Islet precursor cell (in vitro differentiated cells): Measurements from ENCODE around the gene NDUFV1.

Experiments used
- DNase-seq: peaks from one replicate; pipeline ENCODE4 v3.0.0-alpha.2; 2018

The NDUFV1 gene

DNA sequence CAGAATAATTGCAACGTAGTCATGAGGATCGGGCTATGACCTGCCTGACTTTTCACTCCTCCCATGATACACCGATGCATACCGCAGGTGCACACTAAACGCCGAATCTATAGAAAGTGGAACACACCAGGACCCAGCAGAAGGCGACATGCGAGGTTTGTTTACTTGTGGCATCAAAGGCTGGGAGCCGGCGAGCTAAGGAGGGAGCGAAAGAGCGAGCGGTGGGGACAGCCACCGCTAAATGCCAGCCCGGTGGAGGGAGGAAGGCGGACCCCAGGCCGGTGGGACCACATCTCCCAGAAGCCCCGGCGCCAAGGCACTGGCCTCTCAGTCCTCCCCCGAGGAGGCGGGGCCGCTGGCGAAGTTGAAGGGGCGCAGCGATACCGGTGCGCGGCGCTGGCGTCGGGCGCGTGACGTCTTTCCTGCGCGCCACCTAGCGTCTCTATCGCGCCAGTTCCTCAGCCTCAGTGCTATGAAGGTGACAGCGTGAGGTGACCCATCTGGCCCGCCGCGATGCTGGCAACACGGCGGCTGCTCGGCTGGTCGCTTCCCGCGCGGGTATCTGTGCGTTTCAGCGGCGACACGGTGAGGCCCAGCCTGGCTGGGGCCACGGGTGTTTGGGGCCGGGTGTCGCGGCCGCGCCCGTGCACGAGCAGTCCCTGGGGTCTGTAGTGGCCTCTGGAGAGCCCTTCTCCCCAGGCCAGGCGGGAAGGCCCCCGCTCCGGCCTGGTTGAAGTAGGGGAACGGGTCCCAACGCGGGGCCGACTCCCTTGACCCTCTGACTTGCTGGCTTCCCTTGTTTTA is at the start of gene NDUFV1:
NDUFV1 (plus strand) TSS at position 445 of the 804 bp plus-strand sequence; CDS start at position 514, 69 bp downstream.
- peak; percentile 98 for DNase-seq

- DNase-seq = no peak
Observed at GRCh38 chr11:67558084-67558772, 48.5 kb upstream of the NDUFV1 start.

- no peak for DNase-seq
Observed at GRCh38 chr11:67561971-67562619, 44.6 kb upstream of the NDUFV1 start.

GRCh38 chr11:67562963-67563704 is 43.6 kb upstream of the NDUFV1 start:
- DNase-seq = no peak

DNA sequence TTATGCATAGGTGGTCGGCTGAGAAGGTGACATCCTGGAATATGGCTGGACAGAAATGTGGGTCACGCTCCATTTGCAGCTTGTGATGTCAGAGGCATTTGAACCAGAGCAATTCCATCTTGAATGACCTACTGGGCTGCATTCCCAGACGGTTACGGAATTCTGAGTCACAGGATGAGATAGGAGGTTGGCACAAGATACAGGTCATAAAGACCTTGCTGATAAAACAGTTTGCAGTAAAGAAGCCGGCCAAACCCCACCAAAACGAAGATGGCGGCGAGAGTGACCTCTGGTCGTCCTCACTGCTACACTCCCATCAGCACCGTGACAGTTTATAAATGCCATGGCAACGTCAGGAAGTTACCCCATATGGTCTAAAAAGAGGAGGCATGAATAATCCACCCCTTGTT is 43.0 kb upstream of the NDUFV1 start:
- peak; percentile 91 for DNase-seq

- no peak for DNase-seq
Observed at GRCh38 chr11:67564230-67564629, 42.5 kb upstream of the NDUFV1 start.

DNA sequence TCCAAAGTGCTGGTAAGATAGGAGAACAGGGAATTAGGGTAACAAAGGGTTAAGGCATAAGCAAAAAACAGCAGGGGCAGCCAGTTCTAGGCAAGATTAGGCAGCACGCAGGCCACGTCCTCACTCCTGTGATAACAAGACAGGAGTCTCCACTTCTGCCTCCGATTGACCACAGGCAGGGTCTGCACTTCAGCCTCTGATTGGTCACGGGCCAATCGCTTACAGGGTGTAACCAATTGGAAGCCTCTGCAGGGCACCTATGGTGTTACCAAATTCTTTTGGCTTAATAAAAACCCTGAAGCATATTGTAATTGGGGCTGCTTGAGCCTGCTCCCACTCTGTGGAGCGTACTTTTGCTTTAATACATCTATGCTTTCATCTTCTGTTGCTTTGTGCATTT is 35.3 kb upstream of the NDUFV1 start:
- DNase-seq = no peak

- DNase-seq = no peak
Observed at GRCh38 chr11:67572305-67572704, 34.4 kb upstream of the NDUFV1 start.

DNA sequence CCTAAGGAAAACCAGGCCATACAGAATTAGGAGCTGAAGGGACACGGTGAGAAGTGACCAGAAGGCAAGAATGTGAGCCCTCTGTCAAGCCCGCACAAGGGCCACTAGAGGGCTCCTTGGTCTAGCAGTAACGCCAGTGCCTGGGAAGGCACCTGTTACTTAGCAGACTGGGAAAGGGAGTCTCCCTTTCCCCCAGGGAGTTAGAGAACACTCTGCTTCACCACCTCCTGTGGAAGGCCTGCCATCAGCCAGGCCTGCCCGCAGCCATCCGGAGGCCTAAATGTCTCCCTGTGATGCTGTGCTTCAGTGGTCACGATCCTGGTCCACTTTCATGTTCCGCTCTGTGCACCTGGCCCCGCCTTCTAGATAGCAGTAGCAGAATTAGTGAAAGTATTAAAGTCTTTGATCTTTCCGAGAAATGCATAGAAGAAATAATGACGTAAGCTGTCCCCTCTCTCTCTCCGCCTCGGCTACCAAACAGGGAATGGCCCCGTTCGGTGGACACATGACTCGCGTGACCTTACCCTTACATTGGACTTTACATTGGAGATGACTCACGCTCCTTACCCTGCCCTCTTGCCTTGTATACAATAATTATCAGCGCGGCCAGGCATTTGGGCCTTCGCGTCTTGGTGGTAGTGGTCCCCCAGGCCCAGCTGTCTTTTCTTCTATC is 33.9 kb upstream of the NDUFV1 start:
- peak; percentile 79 for DNase-seq

- no peak for DNase-seq
Observed at GRCh38 chr11:67574938-67575337, 31.8 kb upstream of the NDUFV1 start.

DNA sequence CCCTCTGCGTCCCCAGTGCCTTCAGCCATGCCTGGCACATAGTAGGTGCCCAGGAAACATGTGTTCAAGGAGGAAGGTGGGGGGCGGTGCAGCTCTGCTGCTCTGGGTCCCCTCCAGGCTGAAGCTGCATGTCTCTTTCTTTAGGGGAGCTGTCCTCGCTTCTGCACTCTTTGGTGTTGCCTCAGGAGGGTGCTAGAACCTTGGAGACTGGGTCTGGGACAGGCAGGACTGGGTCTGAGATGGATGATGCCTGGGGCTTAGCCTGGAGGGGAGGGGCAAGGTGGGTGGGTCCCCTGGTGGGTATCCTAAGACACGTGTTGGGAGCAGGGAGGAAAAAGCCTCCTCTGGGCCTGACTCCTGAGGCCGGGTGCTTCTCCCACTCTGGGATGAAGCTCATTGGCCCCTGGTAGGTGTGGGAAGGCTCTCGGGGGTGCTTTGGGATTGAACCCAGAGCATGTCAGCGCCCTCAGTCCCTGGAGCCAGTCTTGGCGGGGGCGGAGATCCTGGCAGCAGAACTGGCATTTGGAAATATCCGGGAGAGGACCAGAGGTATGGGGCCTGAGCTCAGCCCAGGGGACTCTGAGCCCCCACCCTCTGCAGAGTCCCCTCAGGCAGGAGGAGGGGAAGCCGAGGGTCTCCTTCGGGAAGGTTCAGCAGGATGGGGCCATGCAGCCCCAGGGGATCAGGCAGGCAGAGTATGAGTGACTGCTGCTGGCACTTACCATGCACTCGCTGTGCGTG is 29.8 kb upstream of the NDUFV1 start:
- DNase-seq = no peak

DNA sequence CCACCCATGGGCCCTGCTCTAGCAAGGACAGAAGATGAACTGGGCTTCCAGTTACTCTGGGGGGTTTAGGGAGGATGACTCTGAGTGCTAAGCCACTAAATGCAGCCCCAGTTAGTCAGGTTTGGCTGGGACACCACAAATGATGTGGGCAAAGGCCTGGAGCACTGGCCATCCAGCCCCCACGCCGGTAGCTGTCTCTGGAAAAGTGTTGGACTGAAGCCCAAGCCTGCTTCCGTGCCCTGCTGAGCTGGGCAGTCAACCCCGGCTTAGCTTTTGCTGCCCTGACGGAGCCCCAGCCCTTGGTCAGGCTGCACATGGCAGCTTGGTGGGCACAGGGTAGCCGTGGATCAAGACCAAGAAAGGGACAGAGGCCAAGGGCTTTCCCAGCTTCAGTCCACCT is 28.8 kb upstream of the NDUFV1 start:
- no peak for DNase-seq

- DNase-seq = no peak
Observed at GRCh38 chr11:67581469-67581868, 25.3 kb upstream of the NDUFV1 start.

DNA sequence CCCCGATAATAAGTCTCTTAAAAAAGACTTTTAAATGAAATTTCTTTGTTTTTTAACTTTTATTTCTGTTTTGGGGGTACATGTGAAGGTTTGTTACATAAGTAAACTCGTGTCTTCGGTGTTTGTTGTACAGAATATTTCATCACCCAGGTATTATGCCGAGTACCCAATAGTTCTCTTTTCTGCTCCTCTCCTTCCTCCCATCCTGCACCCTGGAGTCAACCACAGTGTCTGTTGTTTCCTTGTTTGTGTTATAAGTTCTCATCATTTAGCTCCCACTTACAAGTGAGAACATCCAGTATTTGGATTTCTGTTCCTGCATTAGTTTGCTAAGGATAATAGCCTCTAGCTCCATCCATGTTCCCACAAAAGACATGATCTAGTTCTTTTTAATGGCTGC is 24.7 kb upstream of the NDUFV1 start:
- no peak for DNase-seq

- DNase-seq = peak; percentile 96
Observed at GRCh38 chr11:67583247-67584204, 23.2 kb upstream of the NDUFV1 start, which contains the start of gene GSTP1. Gene GSTP1 (plus strand): TSS chr11:67583812. CDS start chr11:67583844, 32 bp downstream.

DNA sequence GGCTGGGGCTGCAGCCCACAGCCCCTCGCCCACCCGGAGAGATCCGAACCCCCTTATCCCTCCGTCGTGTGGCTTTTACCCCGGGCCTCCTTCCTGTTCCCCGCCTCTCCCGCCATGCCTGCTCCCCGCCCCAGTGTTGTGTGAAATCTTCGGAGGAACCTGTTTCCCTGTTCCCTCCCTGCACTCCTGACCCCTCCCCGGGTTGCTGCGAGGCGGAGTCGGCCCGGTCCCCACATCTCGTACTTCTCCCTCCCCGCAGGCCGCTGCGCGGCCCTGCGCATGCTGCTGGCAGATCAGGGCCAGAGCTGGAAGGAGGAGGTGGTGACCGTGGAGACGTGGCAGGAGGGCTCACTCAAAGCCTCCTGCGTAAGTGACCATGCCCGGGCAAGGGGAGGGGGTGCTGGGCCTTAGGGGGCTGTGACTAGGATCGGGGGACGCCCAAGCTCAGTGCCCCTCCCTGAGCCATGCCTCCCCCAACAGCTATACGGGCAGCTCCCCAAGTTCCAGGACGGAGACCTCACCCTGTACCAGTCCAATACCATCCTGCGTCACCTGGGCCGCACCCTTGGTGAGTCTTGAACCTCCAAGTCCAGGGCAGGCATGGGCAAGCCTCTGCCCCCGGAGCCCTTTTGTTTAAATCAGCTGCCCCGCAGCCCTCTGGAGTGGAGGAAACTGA is 22.4 kb upstream of the NDUFV1 start:
- DNase-seq = no peak

DNA sequence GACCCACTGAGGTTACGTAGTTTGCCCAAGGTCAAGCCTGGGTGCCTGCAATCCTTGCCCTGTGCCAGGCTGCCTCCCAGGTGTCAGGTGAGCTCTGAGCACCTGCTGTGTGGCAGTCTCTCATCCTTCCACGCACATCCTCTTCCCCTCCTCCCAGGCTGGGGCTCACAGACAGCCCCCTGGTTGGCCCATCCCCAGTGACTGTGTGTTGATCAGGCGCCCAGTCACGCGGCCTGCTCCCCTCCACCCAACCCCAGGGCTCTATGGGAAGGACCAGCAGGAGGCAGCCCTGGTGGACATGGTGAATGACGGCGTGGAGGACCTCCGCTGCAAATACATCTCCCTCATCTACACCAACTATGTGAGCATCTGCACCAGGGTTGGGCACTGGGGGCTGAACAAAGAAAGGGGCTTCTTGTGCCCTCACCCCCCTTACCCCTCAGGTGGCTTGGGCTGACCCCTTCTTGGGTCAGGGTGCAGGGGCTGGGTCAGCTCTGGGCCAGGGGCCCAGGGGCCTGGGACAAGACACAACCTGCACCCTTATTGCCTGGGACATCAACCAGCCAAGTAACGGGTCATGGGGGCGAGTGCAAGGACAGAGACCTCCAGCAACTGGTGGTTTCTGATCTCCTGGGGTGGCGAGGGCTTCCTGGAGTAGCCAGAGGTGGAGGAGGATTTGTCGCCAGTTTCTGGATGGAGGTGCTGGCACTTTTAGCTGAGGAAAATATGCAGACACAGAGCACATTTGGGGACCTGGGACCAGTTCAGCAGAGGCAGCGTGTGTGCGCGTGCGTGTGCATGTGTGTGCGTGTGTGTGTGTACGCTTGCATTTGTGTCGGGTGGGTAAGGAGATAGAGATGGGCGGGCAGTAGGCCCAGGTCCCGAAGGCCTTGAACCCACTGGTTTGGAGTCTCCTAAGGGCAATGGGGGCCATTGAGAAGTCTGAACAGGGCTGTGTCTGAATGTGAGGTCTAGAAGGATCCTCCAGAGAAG is 21.6 kb upstream of the NDUFV1 start:
- no peak for DNase-seq

- DNase-seq = no peak
Observed at GRCh38 chr11:67585911-67586310, 20.8 kb upstream of the NDUFV1 start.
